ENCODE results near the gene LPIN2. TPM values are rescaled to one million over a fixed set of nuclear protein-coding genes. Genes with fewer than 3 reads are reported as not detected.
"Not testable (repeated sequence)": the region's sequence is repeated elsewhere in the genome, so short reads cannot be mapped to it uniquely, and the experiment has no call there.

The LPIN2 gene
- total and polyA plus RNA-seq, 4 experiments from 2014 or later = 53.6 to 103 (median 96.0) TPM

DNA sequence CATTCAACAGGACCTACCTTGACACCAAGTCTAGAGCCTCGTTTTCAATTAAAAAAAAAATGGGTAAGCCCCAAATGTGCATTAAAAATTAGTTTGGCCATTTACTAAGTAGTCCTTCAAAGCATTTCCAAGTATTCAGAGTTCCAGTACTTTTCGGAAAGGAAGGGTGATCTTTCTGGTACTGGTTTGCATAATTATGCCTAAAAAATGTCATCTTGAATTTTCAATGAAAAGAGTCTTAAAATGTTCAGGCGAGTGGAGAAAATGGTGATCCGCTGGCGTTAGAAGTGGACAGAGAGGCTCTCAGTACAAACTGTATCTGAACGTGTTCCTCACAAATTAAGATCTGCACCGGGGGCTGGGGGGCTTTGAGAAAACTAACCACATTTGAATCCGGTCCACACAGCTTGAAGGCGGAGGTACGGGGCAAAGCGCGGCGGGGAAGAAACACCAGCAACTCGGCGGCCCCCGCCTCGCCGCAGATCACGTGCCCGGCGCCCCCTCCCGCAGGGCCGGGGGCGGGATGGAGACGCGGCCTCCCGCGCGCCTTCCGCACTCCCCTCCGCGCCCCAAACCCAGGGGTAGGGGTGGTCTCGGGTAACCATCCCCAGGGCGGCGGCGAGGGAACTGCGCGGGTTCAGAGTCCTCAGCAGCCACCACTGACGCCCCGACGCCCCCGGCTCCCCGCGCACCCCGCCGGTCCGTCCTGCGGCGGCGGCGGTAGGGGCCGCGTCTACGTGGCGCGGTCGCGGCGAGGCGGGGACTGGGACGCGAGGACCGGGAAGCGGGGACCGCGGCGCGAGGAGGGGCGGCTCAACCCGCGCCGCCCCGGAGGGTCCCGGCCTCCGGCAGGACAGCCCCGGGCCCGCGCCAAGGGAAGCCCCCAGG is 564 bp downstream of the LPIN2 start:
- peak overlapping the region; percentile 55 to 70 for H3K4me3 ChIP-seq (ENCODE audit: low read length in 2 of 2)
- H3K27me3 Mint-ChIP-seq = no peaks in the 10 kb centered on the region
- H3K36me3 ChIP-seq (ENCODE audit: insufficient read depth, low read length) = no peaks in the 10 kb centered on the region
- peak overlapping the region; percentile 63 for H3K27ac ChIP-seq (ENCODE audit: low read depth, low read length)
- H3K27me3 ChIP-seq (ENCODE audit: insufficient read depth, low read length) = no peaks in the 10 kb centered on the region
- peaks cover 0 to 1% (median 0%) of the 10 kb centered on the region in 8 donors for H3K9me3 Mint-ChIP-seq
- peaks cover 73% of the 10 kb centered on the region for H3K4me1 ChIP-seq (ENCODE audit: insufficient read depth, low read length)
- peaks cover 26 to 36% of the 10 kb centered on the region in 2 donors for H3K36me3 Mint-ChIP-seq
- ChIA-PET POLR2A (ENCODE audit: partially characterized antibody) (interaction anchor here (0.6 to 9.3 kb wide), 15 partner anchors 14 to 439 kb away, joined by 3 to 136 read pairs (median 3); partner anchors contain the start of genes MYL12A and MYL12B), CTCF (ENCODE audit: partially characterized antibody) (interaction anchor here (4.3 to 9.1 kb wide), 2 partner anchors 16 to 51 kb away, joined by 55 to 108 read pairs; no protein-coding TSS in a partner anchor)
- peak overlapping the region; percentile 93 to 99 (median 95) for H3K4me3 Mint-ChIP-seq
- intact Hi-C loops (cut with micrococcal nuclease) = loop anchor here (1.0 to 5.0 kb wide), 8 partner anchors 14 to 585 kb away; partner anchors contain the start of genes MYL12A, MYL12B and SMCHD1
- peak; percentile 45 to 59 (median 55) for DNase-seq
- no peaks in the 10 kb centered on the region for H3K9me3 ChIP-seq (ENCODE audit: control insufficient read depth in 1 of 2, low read length in 2 of 2)
- H3K4me1 Mint-ChIP-seq = peaks cover 55 to 79% (median 71%) of the 10 kb centered on the region in 4 donors
- peak overlapping the region; percentile 88 to 98 (median 96) for H3K27ac Mint-ChIP-seq

DNA sequence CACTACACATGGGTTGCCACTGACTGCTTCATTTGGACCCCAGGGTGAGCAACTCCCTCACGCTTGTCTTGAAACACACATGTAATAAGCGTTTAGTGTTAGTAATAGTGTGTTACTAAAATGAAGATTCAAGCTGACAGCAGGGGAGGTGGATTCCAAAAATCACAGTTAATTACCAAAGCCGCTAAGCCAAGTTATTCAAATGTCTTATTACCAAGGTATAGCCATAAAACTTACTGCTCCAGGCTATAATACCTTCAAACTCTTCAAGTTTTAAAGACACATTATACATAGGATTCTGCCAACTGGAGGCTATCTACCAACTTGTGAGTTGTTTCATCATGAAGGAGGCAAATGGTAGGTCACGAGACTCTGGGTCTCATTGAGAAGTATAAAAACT is 2.9 kb downstream of the LPIN2 start:
- no peaks in the 10 kb centered on the region for H3K9me3 ChIP-seq (ENCODE audit: control insufficient read depth in 1 of 2, low read length in 2 of 2)
- H3K27me3 ChIP-seq (ENCODE audit: insufficient read depth, low read length) = no peaks in the 10 kb centered on the region
- peaks cover 0 to 1% (median 0%) of the 10 kb centered on the region in 8 donors for H3K9me3 Mint-ChIP-seq
- H3K36me3 Mint-ChIP-seq = peaks cover 36 to 49% of the 10 kb centered on the region in 2 donors
- POLR2A ChIA-PET (ENCODE audit: partially characterized antibody) = interaction anchor here (0.5 to 9.3 kb wide), 5 partner anchors 12 to 236 kb away, joined by 3 to 136 read pairs (median 5); no protein-coding TSS in a partner anchor
- peak overlapping the region; percentile 37 to 99 (median 94) for H3K4me3 Mint-ChIP-seq
- CTCF ChIA-PET (ENCODE audit: partially characterized antibody) = interaction anchor here (4.3 to 9.1 kb wide), 2 partner anchors 14 to 54 kb away, joined by 55 to 108 read pairs; no protein-coding TSS in a partner anchor
- H3K27ac ChIP-seq (ENCODE audit: low read depth, low read length) = no peak overlapping the region
- intact Hi-C loops (cut with micrococcal nuclease) = loop anchor here (5.0 kb wide), 2 partner anchors 252 to 587 kb away; partner anchors contain the start of gene MYL12B
- H3K27ac Mint-ChIP-seq = peak overlapping the region; percentile 73 to 92 (median 88)
- H3K4me1 Mint-ChIP-seq = peaks cover 45 to 70% (median 60%) of the 10 kb centered on the region in 4 donors
- H3K4me1 ChIP-seq (ENCODE audit: insufficient read depth, low read length) = peaks cover 52% of the 10 kb centered on the region
- no peaks in the 10 kb centered on the region for H3K27me3 Mint-ChIP-seq
- peak overlapping the region in 1 of 2 donors; percentile 5 for H3K4me3 ChIP-seq (ENCODE audit: low read length in 2 of 2)
- DNase-seq = no peak
- peaks cover 9% of the 10 kb centered on the region for H3K36me3 ChIP-seq (ENCODE audit: insufficient read depth, low read length)

- Mint-ChIP-seq H3K4me3 (peak overlapping the region in 2 of 8 donors; percentile 10 to 30), H3K9me3 (peaks cover 0 to 1% (median 0%) of the 10 kb centered on the region in 8 donors), H3K4me1 (peaks cover 49 to 77% (median 64%) of the 10 kb centered on the region in 4 donors), H3K27ac (peak overlapping the region in 5 of 7 donors; percentile 3 to 66 (median 52)), H3K36me3 (peaks cover 50 to 64% of the 10 kb centered on the region in 2 donors), H3K27me3 (no peaks in the 10 kb centered on the region)
- Histone ChIP-seq H3K4me3 (ENCODE audit: low read length in 2 of 2) (no peak overlapping the region), H3K27me3 (ENCODE audit: insufficient read depth, low read length) (no peaks in the 10 kb centered on the region), H3K36me3 (ENCODE audit: insufficient read depth, low read length) (peaks cover 9% of the 10 kb centered on the region), H3K27ac (ENCODE audit: low read depth, low read length) (no peak overlapping the region), H3K9me3 (ENCODE audit: control insufficient read depth in 1 of 2, low read length in 2 of 2) (no peaks in the 10 kb centered on the region), H3K4me1 (ENCODE audit: insufficient read depth, low read length) (peaks cover 36% of the 10 kb centered on the region)
- DNase-seq = no peak
- POLR2A ChIA-PET (ENCODE audit: partially characterized antibody) = interaction anchor here (0.9 to 5.6 kb wide), 4 partner anchors 10 to 63 kb away, joined by 3 to 38 read pairs (median 4); no protein-coding TSS in a partner anchor
- CTCF ChIA-PET (ENCODE audit: partially characterized antibody) = interaction anchor here (0.8 to 18.5 kb wide), 4 partner anchors 12 to 121 kb away, joined by 5 to 651 read pairs (median 62); no protein-coding TSS in a partner anchor
- intact Hi-C loops (cut with micrococcal nuclease) = no loop called here
Measured at GRCh38 chr18:3008541-3008940, 4.4 kb downstream of the LPIN2 start.

DNA sequence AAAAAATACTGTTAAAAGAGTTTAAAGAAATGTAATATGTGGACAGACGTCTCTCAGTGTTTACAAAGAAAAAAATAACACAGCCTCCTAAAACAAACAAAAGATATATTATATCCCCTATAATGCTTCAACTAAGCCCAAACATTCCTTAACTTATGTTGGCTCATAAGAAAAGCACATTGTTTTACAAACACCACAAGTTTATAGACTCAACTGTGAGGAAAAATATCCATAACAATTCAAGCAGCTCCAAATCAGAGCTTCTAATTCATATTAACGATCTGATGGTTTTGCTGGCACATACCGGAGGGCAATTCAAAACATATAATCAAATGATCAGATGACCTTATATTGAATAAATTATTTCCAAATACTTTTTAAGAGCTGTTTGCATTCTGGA is 5.5 kb downstream of the LPIN2 start:
- intact Hi-C loops (cut with micrococcal nuclease) = no loop called here
- Histone ChIP-seq H3K36me3 (ENCODE audit: insufficient read depth, low read length) (peaks cover 9% of the 10 kb centered on the region), H3K27ac (ENCODE audit: low read depth, low read length) (no peak overlapping the region), H3K9me3 (ENCODE audit: control insufficient read depth in 1 of 2, low read length in 2 of 2) (no peaks in the 10 kb centered on the region), H3K27me3 (ENCODE audit: insufficient read depth, low read length) (no peaks in the 10 kb centered on the region), H3K4me3 (ENCODE audit: low read length in 2 of 2) (no peak overlapping the region), H3K4me1 (ENCODE audit: insufficient read depth, low read length) (peaks cover 42% of the 10 kb centered on the region)
- Mint-ChIP-seq H3K4me3 (peak overlapping the region in 3 of 8 donors; percentile 5 to 52 (median 29)), H3K36me3 (peaks cover 58 to 73% of the 10 kb centered on the region in 2 donors), H3K4me1 (peaks cover 47 to 83% (median 70%) of the 10 kb centered on the region in 4 donors), H3K9me3 (peaks cover 0 to 1% (median 0%) of the 10 kb centered on the region in 8 donors), H3K27ac (peak overlapping the region in 2 of 7 donors; percentile 62 to 72), H3K27me3 (no peaks in the 10 kb centered on the region)
- ChIA-PET CTCF (ENCODE audit: partially characterized antibody) (interaction anchor here (1.5 to 18.5 kb wide), 4 partner anchors 11 to 122 kb away, joined by 3 to 651 read pairs (median 62); no protein-coding TSS in a partner anchor), POLR2A (ENCODE audit: partially characterized antibody) (interaction anchor here (1.2 to 5.6 kb wide), 3 partner anchors 10 to 53 kb away, joined by 3 to 38 read pairs (median 4); no protein-coding TSS in a partner anchor)
- no peak for DNase-seq

DNA sequence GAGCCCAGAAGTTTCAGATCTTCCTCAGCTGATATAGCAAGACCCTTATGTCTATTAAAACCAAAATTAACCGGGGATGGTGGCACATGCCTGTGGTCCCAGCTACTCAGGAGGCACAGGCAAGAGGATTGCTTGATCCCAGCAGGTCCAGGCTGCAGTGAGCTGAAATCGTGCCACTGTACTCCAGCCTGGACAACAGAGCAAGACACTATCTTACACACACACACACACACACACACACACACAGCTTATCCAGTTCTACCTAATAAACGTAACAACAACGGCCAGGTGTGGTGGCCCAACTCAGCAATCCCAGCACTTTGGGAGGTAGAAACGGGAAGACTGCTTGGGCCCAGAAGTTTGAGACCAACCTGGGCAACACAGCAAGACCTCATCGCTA is 7.5 kb downstream of the LPIN2 start:
- H3K27me3 ChIP-seq (ENCODE audit: insufficient read depth, low read length) = no peaks in the 10 kb centered on the region
- Mint-ChIP-seq H3K4me3 (no peak overlapping the region), H3K36me3 (peaks cover 66 to 69% of the 10 kb centered on the region in 2 donors), H3K9me3 (peaks cover 0 to 2% (median 0%) of the 10 kb centered on the region in 8 donors), H3K4me1 (peaks cover 39 to 82% (median 60%) of the 10 kb centered on the region in 4 donors), H3K27ac (peak overlapping the region in 5 of 7 donors; percentile 27 to 84 (median 60)), H3K27me3 (no peaks in the 10 kb centered on the region)
- H3K4me1 ChIP-seq (ENCODE audit: insufficient read depth, low read length) = peaks cover 32% of the 10 kb centered on the region
- no peak overlapping the region for H3K27ac ChIP-seq (ENCODE audit: low read depth, low read length)
- intact Hi-C loops (cut with micrococcal nuclease) = no loop called here
- no peak for DNase-seq
- CTCF ChIA-PET (ENCODE audit: partially characterized antibody) = interaction anchor here (1.0 to 18.5 kb wide), 5 partner anchors 9 to 146 kb away, joined by 3 to 651 read pairs (median 5); no protein-coding TSS in a partner anchor
- no peaks in the 10 kb centered on the region for H3K9me3 ChIP-seq (ENCODE audit: control insufficient read depth in 1 of 2, low read length in 2 of 2)
- no peak overlapping the region for H3K4me3 ChIP-seq (ENCODE audit: low read length in 2 of 2)
- POLR2A ChIA-PET (ENCODE audit: partially characterized antibody) = interaction anchor here (2.2 to 5.6 kb wide), 2 partner anchors 11 to 55 kb away, joined by 7 to 38 read pairs; no protein-coding TSS in a partner anchor
- peaks cover 9% of the 10 kb centered on the region for H3K36me3 ChIP-seq (ENCODE audit: insufficient read depth, low read length)

DNA sequence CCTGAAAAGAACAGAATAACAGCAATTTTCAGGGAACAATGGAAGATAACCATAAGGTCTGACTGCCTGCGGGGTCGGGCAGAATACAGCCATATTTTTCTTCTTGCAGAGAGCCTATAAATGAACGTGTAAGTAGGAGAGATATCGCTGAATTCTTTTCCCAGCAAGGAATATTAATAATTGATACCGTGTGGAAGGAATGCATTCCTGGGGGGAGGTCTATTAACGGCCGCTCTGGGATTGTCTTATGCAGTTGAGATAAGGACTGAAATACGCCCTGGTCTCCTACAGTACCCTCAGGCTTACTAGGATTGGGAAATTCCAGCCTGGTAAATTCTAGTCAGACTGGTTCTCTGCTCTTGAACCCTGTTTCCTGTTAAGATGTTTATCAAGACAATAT is 9.2 kb downstream of the LPIN2 start:
- H3K4me3 ChIP-seq (ENCODE audit: low read length in 2 of 2); H3K27me3 ChIP-seq (ENCODE audit: insufficient read depth, low read length); H3K36me3 ChIP-seq (ENCODE audit: insufficient read depth, low read length); H3K9me3 ChIP-seq (ENCODE audit: control insufficient read depth in 1 of 2, low read length in 2 of 2); H3K9me3 Mint-ChIP-seq; H3K27me3 Mint-ChIP-seq; H3K27ac ChIP-seq (ENCODE audit: low read depth, low read length); DNase-seq; intact Hi-C loops (cut with micrococcal nuclease); H3K4me3 Mint-ChIP-seq: not testable (repeated sequence)
- peaks cover 60 to 62% of the 10 kb centered on the region in 2 donors for H3K36me3 Mint-ChIP-seq
- POLR2A ChIA-PET (ENCODE audit: partially characterized antibody) = interaction anchor here (0.6 to 10.8 kb wide), 4 partner anchors 10 to 57 kb away, joined by 3 to 136 read pairs (median 21); partner anchors contain the start of gene LPIN2
- CTCF ChIA-PET (ENCODE audit: partially characterized antibody) = interaction anchor here (1.1 to 18.5 kb wide), 5 partner anchors 10 to 127 kb away, joined by 3 to 651 read pairs (median 5); no protein-coding TSS in a partner anchor
- peaks cover 41 to 87% (median 60%) of the 10 kb centered on the region in 4 donors for H3K4me1 Mint-ChIP-seq
- peak overlapping the region in 5 of 7 donors; percentile 29 to 65 (median 58) for H3K27ac Mint-ChIP-seq
- peaks cover 38% of the 10 kb centered on the region for H3K4me1 ChIP-seq (ENCODE audit: insufficient read depth, low read length)
